Measurements from ENCODE around the gene BCL2A1. TPM values are rescaled to one million over a fixed set of nuclear protein-coding genes. Genes with fewer than 3 reads are reported as not detected.
"Not testable (repeated sequence)": the region's sequence is repeated elsewhere in the genome, so short reads cannot be mapped to it uniquely, and the experiment has no call there.

The BCL2A1 gene
- total and polyA plus RNA-seq, 4 experiments from 2014 or later, result 25.4 to 28.5 (median 27.2) TPM

GRCh38 chr15:79939399-79939798 is 31.6 kb downstream of the BCL2A1 start:
- intact Hi-C loops (cut with micrococcal nuclease), result no loop called here

GRCh38 chr15:79938143-79938542 is 32.9 kb downstream of the BCL2A1 start:
- Histone ChIP-seq H3K4me3 (ENCODE audit: low read length in 2 of 2) (no peak overlapping the region), H3K27me3 (ENCODE audit: insufficient read depth, low read length) (no peaks in the 10 kb centered on the region), H3K36me3 (ENCODE audit: insufficient read depth, low read length) (no peaks in the 10 kb centered on the region), H3K27ac (ENCODE audit: low read depth, low read length) (no peak overlapping the region), H3K4me1 (ENCODE audit: insufficient read depth, low read length) (no peaks in the 10 kb centered on the region), H3K9me3 (ENCODE audit: control insufficient read depth in 1 of 2, low read length in 2 of 2) (no peaks in the 10 kb centered on the region)
- intact Hi-C loops (cut with micrococcal nuclease), result no loop called here
- H3K36me3 Mint-ChIP-seq, result no peaks in the 10 kb centered on the region
- ChIA-PET CTCF (ENCODE audit: partially characterized antibody) (no interaction called here), POLR2A (ENCODE audit: partially characterized antibody) (no interaction called here)
- no peaks in the 10 kb centered on the region for H3K4me1 Mint-ChIP-seq
- H3K4me3 Mint-ChIP-seq, result no peak overlapping the region
- H3K27ac Mint-ChIP-seq, result no peak overlapping the region
- peaks cover 0 to 2% (median 0%) of the 10 kb centered on the region in 8 donors for H3K9me3 Mint-ChIP-seq
- DNase-seq, result no peak
- H3K27me3 Mint-ChIP-seq, result peaks cover 4 to 5% of the 10 kb centered on the region in 2 donors

More at GRCh38 chr15:79939399-79939798, 31.6 kb downstream of the BCL2A1 start:
- Mint-ChIP-seq H3K36me3 (no peaks in the 10 kb centered on the region), H3K27ac (no peak overlapping the region), H3K4me3 (no peak overlapping the region), H3K27me3 (peaks cover 0 to 5% of the 10 kb centered on the region in 2 donors), H3K4me1 (no peaks in the 10 kb centered on the region), H3K9me3 (peaks cover 0 to 2% (median 0%) of the 10 kb centered on the region in 8 donors)
- Histone ChIP-seq H3K36me3 (ENCODE audit: insufficient read depth, low read length) (no peaks in the 10 kb centered on the region), H3K27me3 (ENCODE audit: insufficient read depth, low read length) (no peaks in the 10 kb centered on the region), H3K4me3 (ENCODE audit: low read length in 2 of 2) (no peak overlapping the region), H3K27ac (ENCODE audit: low read depth, low read length) (no peak overlapping the region), H3K4me1 (ENCODE audit: insufficient read depth, low read length) (no peaks in the 10 kb centered on the region), H3K9me3 (ENCODE audit: control insufficient read depth in 1 of 2, low read length in 2 of 2) (no peaks in the 10 kb centered on the region)
- POLR2A ChIA-PET (ENCODE audit: partially characterized antibody), result no interaction called here
- no peak for DNase-seq
- CTCF ChIA-PET (ENCODE audit: partially characterized antibody), result interaction anchor here (1.9 kb wide), 1 partner anchor 53 kb away, joined by 4 read pairs; no protein-coding TSS in a partner anchor

GRCh38 chr15:79935556-79936201 is 35.3 kb downstream of the BCL2A1 start:
- H3K27me3 ChIP-seq (ENCODE audit: insufficient read depth, low read length); H3K27ac ChIP-seq (ENCODE audit: low read depth, low read length); H3K9me3 ChIP-seq (ENCODE audit: control insufficient read depth in 1 of 2, low read length in 2 of 2); H3K27ac Mint-ChIP-seq; H3K9me3 Mint-ChIP-seq; H3K36me3 Mint-ChIP-seq; H3K4me1 Mint-ChIP-seq; H3K27me3 Mint-ChIP-seq; H3K4me3 Mint-ChIP-seq; DNase-seq; H3K36me3 ChIP-seq (ENCODE audit: insufficient read depth, low read length); intact Hi-C loops (cut with micrococcal nuclease); CTCF ChIA-PET (ENCODE audit: partially characterized antibody); H3K4me3 ChIP-seq (ENCODE audit: low read length in 2 of 2); H3K4me1 ChIP-seq (ENCODE audit: insufficient read depth, low read length): not testable (repeated sequence)
- POLR2A ChIA-PET (ENCODE audit: partially characterized antibody), result interaction anchor here (0.6 kb wide), 1 partner anchor 600 kb away, joined by 3 read pairs; no protein-coding TSS in a partner anchor

- no peaks in the 10 kb centered on the region for H3K36me3 ChIP-seq (ENCODE audit: insufficient read depth, low read length)
- H3K27ac ChIP-seq (ENCODE audit: low read depth, low read length), result no peak overlapping the region
- Mint-ChIP-seq H3K27me3 (peaks cover 11% of the 10 kb centered on the region in 2 donors), H3K36me3 (no peaks in the 10 kb centered on the region), H3K27ac (no peak overlapping the region), H3K4me1 (peaks cover 0 to 3% (median 0%) of the 10 kb centered on the region in 4 donors), H3K9me3 (peaks cover 0 to 4% (median 0%) of the 10 kb centered on the region in 8 donors), H3K4me3 (no peak overlapping the region)
- intact Hi-C loops (cut with micrococcal nuclease), result no loop called here
- H3K9me3 ChIP-seq (ENCODE audit: control insufficient read depth in 1 of 2, low read length in 2 of 2), result no peaks in the 10 kb centered on the region
- no peak overlapping the region for H3K4me3 ChIP-seq (ENCODE audit: low read length in 2 of 2)
- CTCF ChIA-PET (ENCODE audit: partially characterized antibody), result interaction anchor here (1.1 kb wide), 1 partner anchor 80 kb away, joined by 4 read pairs; no protein-coding TSS in a partner anchor
- no peak for DNase-seq
- no peaks in the 10 kb centered on the region for H3K27me3 ChIP-seq (ENCODE audit: insufficient read depth, low read length)
- POLR2A ChIA-PET (ENCODE audit: partially characterized antibody), result no interaction called here
- no peaks in the 10 kb centered on the region for H3K4me1 ChIP-seq (ENCODE audit: insufficient read depth, low read length)
Measured at GRCh38 chr15:79933231-79933630, 37.8 kb downstream of the BCL2A1 start.

- DNase-seq, result no peak
- Histone ChIP-seq H3K4me3 (ENCODE audit: low read length in 2 of 2) (no peak overlapping the region), H3K27ac (ENCODE audit: low read depth, low read length) (no peak overlapping the region), H3K4me1 (ENCODE audit: insufficient read depth, low read length) (no peaks in the 10 kb centered on the region), H3K36me3 (ENCODE audit: insufficient read depth, low read length) (no peaks in the 10 kb centered on the region), H3K27me3 (ENCODE audit: insufficient read depth, low read length) (no peaks in the 10 kb centered on the region), H3K9me3 (ENCODE audit: control insufficient read depth in 1 of 2, low read length in 2 of 2) (no peaks in the 10 kb centered on the region)
- ChIA-PET POLR2A (ENCODE audit: partially characterized antibody) (interaction anchor here (1.7 kb wide), 1 partner anchor 9 kb away, joined by 4 read pairs; no protein-coding TSS in a partner anchor), CTCF (ENCODE audit: partially characterized antibody) (interaction anchor here (1.1 to 1.2 kb wide), 2 partner anchors 12 to 79 kb away, joined by 4 read pairs; no protein-coding TSS in a partner anchor)
- Mint-ChIP-seq H3K27me3 (peaks cover 9 to 11% of the 10 kb centered on the region in 2 donors), H3K4me1 (peaks cover 0 to 3% (median 0%) of the 10 kb centered on the region in 4 donors), H3K27ac (no peak overlapping the region), H3K36me3 (no peaks in the 10 kb centered on the region), H3K4me3 (no peak overlapping the region), H3K9me3 (peaks cover 0 to 2% (median 0%) of the 10 kb centered on the region in 8 donors)
- intact Hi-C loops (cut with micrococcal nuclease), result no loop called here
Measured at GRCh38 chr15:79932447-79932846, 38.5 kb downstream of the BCL2A1 start.

- Histone ChIP-seq H3K27me3 (ENCODE audit: insufficient read depth, low read length) (no peaks in the 10 kb centered on the region), H3K36me3 (ENCODE audit: insufficient read depth, low read length) (no peaks in the 10 kb centered on the region), H3K27ac (ENCODE audit: low read depth, low read length) (no peak overlapping the region), H3K4me3 (ENCODE audit: low read length in 2 of 2) (no peak overlapping the region), H3K4me1 (ENCODE audit: insufficient read depth, low read length) (no peaks in the 10 kb centered on the region), H3K9me3 (ENCODE audit: control insufficient read depth in 1 of 2, low read length in 2 of 2) (no peaks in the 10 kb centered on the region)
- intact Hi-C loops (cut with micrococcal nuclease), result no loop called here
- no peaks in the 10 kb centered on the region for H3K36me3 Mint-ChIP-seq
- no peak for DNase-seq
- ChIA-PET POLR2A (ENCODE audit: partially characterized antibody) (no interaction called here), CTCF (ENCODE audit: partially characterized antibody) (no interaction called here)
- peaks cover 0 to 3% (median 0%) of the 10 kb centered on the region in 4 donors for H3K4me1 Mint-ChIP-seq
- no peak overlapping the region for H3K4me3 Mint-ChIP-seq
- peaks cover 9 to 11% of the 10 kb centered on the region in 2 donors for H3K27me3 Mint-ChIP-seq
- H3K9me3 Mint-ChIP-seq, result peaks cover 0 to 2% (median 0%) of the 10 kb centered on the region in 8 donors
- no peak overlapping the region for H3K27ac Mint-ChIP-seq
Measured at GRCh38 chr15:79930516-79930915, 40.5 kb downstream of the BCL2A1 start.

- ChIA-PET CTCF (ENCODE audit: partially characterized antibody) (no interaction called here), POLR2A (ENCODE audit: partially characterized antibody) (no interaction called here)
- Mint-ChIP-seq H3K9me3 (peaks cover 0 to 2% (median 0%) of the 10 kb centered on the region in 8 donors), H3K27me3 (peaks cover 7 to 11% of the 10 kb centered on the region in 2 donors), H3K4me3 (no peak overlapping the region), H3K27ac (peak overlapping the region in 1 of 7 donors; percentile 59), H3K4me1 (peaks cover 0 to 4% (median 2%) of the 10 kb centered on the region in 4 donors), H3K36me3 (no peaks in the 10 kb centered on the region)
- no peak overlapping the region for H3K4me3 ChIP-seq (ENCODE audit: low read length in 2 of 2)
- H3K36me3 ChIP-seq (ENCODE audit: insufficient read depth, low read length), result no peaks in the 10 kb centered on the region
- no peaks in the 10 kb centered on the region for H3K9me3 ChIP-seq (ENCODE audit: control insufficient read depth in 1 of 2, low read length in 2 of 2)
- peaks cover 3% of the 10 kb centered on the region for H3K4me1 ChIP-seq (ENCODE audit: insufficient read depth, low read length)
- intact Hi-C loops (cut with micrococcal nuclease), result no loop called here
- H3K27ac ChIP-seq (ENCODE audit: low read depth, low read length), result no peak overlapping the region
- no peaks in the 10 kb centered on the region for H3K27me3 ChIP-seq (ENCODE audit: insufficient read depth, low read length)
- DNase-seq, result no peak
Measured at GRCh38 chr15:79929412-79929811, 41.6 kb downstream of the BCL2A1 start.

All from CD4-positive, alpha-beta memory T cell (primary cell).